Fibroblast of peridontal ligament (primary cell): Measurements from ENCODE around the gene CEACAM21.

Experiments
- DNase-seq: peaks from one replicate; pipeline ENCODE4 v3.0.0-alpha.2; 2010; ENCODE audit errors: extremely low read depth

CEACAM21 gene

DNA sequence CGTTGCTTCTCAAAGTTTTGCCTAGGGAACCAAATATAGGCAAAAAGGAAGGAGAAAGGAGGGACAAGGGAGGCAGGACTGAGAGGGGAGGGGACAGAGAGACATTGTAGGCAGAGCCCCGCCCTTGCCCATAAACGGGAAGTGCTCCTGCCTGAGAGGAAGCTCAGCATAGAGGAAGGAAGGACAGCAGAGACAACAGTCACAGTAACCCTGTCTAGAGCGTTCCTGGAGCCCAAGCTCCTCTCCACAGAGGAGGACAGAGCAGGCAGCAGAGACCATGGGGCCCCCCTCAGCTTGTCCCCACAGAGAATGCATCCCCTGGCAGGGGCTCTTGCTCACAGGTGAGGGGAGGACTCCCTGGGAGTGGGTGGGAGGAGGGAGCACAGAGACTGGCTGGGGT, at the start of gene CEACAM21:
Gene CEACAM21, plus strand, starts transcription at position 169 of the 400 bp plus-strand sequence. Its CDS starts 109 bp downstream, at position 278.
- DNase-seq = no peak

DNA sequence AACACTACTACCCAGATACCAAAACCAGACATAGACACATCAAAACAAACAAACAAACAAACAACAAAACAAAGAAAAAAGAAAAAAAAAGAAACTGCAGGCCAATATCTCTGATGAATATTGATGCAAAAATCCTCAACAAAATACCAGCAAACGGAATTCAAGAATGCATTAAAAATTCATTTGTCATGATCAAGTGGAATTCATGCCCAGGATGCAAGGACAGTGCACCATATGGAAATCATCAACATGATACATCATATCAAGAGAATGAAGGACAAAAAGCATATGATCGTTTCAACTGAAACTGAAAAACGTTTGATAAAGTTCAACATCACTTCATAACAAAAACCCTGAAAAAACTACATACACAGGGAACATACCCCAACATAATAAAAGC, 48.9 kb upstream of the CEACAM21 start:
- no peak for DNase-seq

DNA sequence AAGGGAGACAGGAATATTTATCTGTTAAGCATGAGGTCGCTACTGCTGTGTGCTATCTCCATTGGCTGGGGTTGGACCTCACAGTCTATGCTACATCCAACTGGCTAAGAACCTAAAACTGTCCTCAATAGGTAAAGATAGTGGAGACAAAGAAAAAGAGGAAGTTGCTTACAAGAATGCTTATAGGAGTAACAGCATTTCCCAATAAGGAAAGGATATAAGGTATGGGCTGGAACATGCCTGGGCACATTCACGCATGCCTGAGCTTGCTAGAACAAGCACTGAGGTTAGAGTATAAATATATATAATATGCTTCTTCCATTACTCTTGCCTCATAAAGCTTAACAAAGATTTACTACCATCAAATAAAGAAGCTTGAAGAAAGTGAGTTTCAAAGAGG, 47.9 kb upstream of the CEACAM21 start:
- no peak for DNase-seq

DNA sequence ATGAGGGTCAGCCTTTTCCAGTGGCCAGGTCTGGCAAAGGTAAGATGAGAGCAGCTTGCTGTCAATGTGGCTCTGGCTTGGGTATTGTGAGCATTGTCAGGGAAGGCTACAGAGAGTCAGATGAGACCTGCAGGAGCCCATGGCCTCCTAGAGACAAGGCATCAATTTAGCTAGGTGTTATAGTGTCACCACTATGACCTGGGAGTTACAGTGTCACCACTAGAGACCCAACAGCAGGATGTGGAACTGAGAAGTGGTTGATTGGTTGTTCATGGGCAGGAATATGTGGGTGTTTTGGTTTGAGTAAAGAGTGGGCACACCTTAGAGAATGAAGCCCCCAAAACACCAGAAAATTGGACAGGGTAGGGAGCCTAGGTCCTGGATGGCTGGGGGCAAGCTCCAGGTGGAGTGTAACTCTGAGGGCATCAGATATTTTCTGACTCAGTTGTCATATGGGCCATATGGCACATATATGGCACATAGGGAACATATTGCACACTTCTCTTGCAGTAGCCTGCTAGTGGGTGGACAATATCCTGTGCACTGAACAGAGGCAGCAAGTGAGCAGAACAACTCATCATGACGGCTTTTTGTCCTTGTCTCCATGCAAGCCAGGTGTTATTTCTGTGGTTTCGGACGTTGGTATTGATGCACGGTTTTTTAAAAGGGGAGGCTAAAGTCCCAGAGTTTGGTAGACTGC, 46.3 kb upstream of the CEACAM21 start:
- no peak for DNase-seq

DNA sequence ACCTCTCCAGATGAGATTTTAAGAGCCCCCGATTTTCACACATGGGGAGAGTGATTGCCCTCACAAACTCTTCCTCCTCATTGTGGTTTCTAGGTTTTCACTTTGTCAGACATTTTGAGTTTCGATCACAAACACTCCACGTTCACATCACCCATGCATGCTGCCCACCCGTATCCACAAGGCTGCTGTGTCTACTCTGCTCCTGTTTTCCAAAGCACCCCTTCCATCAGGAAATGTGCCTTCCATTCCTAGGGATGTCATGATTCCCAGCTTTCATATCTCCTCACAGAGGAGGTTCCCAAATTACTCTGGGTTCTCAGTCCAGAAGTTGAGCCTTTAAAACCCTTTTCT, 45.8 kb upstream of the CEACAM21 start:
- no peak for DNase-seq

DNA sequence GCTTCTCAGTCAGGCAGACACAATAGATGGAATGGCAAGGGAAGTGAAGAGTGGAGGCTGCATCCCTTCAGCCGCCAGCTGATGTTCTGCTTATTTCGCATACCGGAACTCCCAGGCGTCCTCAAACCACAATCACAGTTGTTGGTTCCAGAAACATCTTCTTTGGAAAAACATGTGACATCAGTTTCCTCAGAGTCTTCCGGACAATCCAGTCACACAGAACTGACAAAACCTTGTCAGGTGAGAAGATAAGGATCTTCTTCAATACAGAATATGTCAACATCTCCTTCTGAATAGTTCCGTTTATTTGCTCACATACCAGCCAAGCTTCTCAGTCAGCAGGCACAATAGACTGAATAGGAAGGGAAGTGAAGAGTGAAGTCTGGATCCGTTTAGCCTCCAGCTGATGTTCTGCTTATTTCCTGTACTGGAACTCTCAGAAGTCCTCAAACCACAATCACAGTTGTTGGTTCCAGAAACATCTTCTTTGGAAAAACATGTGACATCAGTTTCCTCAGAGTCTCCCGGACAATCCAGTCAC, 45.1 kb upstream of the CEACAM21 start:
- DNase-seq = no peak

DNA sequence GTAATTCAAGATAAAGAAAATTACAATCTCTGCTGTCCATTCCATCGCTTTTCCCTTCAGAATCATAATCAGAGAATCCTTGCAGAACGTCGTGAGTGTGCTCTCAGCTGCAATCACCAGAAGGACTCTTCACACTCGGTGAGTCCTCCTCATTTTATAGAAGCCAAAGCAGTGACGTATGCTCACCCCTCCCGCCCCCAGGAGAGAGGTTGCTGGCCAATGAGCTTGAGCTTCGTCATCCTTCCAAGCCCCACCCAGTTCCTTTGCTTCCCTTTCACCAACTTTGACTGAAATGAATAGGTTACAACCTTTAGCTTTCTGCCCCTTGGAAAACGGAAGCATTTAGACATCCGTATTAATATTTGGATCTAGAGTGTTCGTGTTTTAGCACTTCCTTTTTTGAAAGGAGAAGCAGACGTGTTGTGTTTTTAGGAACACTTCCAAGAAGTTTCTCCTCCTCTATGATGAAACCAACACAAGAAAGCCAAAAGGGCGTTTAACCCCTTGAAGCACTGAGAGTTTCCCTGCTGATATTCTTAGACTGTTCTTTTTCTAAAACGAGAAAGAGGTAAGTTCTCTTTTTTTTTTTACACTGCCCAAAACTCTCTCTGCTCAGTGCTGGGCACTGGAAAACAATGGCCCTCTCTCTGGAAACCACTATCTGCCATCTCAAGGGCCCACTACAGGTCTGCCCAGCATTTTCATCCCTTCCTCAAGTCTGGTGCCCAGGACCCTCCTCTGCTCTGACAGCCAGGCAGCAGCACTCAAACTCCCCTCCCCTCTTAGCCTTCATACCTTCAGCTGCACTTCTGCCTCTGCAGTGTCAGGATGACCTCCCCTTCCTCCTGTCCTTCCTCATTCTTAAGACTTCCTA, 44.3 kb upstream of the CEACAM21 start:
- DNase-seq = peak; percentile 31

DNA sequence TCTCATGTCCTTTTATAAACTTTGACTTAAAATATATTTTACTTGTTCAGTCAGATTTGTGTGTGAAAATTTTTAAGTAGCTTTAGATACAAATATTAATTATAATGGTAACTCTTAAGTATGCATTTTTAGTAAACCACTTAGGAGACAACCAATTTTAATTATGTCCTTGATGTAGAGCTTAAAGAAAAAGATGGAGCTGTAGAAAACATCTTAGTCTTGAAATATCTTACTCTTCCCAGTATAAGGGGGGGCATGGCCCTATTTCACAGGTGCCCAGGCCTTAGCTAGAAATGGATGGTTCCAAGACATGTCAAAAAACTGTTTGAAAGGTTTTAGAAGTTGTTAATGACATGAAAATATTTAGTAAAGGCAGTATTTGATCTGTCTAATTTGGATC, 43.4 kb upstream of the CEACAM21 start:
- DNase-seq = no peak

DNA sequence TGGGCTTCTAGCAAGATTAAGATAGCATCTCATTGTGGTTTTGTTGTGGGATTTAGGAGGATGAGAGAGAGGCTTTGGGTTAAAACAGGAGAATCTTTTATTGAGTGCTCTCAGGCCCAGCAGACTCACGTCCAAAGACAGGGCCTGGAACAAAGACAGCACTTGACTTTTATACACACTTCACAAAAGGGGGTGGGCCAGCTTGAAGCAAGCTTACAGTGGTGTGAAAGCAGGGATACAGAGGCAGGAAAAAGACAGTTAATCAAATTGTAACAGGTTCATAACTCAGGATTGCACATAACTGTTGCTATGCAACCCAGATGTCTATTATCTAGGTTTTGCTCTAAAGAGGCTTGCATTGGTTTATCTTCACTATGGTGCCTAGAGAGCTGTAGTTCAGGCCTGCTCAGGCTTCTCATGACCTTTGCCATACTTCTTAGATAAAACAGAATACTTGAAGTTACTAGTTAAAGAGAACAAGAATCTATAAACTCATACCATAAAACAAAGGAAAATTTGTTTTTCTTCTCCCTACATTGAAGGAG, 42.2 kb upstream of the CEACAM21 start:
- DNase-seq = no peak

DNA sequence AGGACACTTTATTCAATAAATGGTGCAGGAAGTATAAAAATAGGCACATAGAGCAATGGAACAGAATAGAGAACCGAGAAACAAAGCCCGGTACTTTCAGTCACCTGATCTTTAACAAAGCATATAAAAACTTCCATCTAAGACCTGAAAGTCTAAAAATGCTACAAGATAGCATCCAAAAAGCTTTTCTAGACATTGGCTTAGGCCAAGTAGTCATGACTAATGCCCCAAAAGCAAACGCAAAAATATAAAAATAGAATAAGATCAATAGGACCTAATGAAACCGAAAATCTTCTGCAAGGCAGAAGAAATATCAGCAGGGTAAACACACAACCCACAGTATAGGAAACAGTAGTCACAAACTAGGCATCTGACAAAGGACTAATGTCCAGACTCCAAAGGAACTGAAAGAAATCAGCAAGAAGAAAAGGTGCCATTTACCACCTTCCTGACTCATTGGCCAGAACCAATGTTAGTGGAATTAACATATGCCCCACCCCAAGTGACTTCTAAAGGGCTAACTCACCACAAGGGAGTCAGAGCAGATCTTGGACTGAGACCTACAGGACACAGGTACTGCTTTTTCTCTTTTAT, 40.8 kb upstream of the CEACAM21 start:
- DNase-seq = no peak

DNA sequence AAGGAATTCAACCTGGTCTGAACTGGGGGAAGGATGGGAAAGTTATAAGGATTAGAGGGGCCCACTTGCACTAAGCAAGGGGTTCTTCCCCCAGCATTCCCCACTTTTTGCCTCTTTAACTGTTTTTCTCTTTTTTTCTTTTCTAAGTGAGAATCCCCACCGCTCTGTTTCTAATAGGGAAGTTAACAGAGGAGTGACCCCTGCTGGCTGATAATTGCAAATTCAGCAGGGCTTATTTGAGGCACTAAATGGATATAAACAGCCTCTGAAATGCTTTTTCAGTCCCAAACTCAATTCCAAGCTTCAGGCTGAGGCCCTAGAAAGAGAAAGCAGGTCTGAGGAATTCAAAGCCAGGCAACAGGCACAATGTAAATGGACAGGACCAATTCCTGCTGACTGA, 38.2 kb upstream of the CEACAM21 start:
- no peak for DNase-seq

DNA sequence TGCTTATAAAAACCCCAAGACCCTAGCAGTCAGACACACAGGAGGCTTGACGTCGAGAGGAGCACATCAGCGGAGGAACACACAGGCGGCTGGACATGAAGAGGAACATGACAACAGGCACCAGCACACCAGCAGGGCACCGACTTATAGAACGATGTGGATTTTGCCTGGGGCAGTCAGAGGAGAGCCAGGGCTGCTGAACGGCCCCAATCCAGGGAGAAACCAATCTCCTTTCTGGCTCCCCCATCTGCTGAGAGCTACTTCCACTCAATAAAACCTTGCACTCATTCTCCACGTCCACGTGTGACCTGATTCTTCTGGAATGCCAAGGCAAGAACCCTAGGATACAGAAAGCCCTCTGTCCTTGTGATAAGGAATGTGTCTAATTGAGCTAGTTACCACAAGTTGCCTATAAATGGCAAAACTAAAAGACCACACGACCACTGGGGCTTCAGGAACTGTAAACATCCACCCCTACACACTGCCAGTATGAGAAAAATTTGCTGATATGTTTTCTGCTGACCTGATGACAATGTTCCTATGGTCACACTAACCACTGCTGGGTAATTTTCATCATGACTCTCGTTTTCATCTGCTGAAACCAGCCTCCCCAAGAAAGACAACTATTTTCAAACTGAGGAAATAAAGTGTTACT, 35.8 kb upstream of the CEACAM21 start:
- no peak for DNase-seq

DNA sequence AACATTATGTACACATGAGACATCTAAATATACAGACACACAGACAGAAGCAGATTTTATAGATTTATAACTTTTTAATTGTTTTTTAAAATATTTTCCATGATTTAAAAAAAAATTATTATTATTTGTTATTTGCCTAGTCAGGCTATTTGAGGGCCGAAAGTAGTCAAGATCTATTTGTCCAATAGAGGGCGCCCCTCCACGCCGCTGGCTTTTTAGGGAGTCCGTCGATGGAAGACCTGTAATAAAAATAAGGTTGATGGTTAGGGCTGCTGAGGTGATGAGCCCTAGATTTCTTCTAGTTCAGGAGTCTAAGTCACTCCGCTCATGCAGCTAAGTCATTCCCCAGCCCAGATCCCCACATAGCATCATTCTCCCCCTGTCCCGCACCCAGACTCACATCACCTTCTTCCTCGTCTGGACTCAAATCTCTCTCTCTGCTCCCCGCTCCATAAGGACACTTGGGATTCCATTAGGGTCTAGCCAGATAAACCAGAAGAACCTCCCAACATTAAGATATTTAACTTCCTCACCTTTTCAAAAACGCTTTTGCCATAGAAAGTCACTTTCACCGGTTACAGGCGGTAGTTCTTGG, 33.9 kb upstream of the CEACAM21 start:
- no peak for DNase-seq

DNA sequence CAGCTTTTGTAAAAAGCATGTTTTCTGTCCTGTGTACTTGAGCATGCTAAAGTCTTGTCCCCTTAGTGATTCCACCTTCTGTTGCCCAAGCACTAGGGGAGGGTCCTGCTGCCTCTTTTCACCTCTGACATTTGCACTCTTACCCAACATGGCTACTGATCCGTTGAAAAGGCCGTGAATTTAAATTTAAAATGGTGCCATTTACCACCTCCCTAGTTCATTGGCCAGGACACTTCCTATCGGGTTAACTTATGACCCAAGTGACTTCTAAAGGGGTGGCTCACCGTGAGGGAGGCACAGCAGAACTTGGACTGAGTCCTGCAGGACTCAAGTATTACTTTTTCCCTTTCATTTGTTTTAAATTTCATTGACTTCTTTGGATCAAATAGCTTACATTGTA, 33.3 kb upstream of the CEACAM21 start:
- no peak for DNase-seq

DNA sequence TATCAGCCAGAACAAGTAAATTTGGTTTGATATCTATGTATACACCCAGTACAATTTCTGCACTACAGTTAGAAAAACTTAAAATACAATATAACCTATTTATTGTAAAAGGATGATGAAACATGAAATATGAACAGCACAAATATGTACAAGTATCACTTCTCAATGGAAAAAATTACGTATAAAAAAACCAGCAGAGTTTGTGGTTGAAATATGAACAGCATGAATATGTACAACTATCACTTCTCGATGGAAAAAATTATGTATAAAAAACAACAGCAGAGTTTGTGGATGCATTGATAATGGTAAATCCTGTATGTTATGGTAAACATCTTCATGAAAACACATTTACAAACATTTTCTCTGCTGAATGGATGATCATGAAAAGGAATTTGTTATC, 32.4 kb upstream of the CEACAM21 start:
- DNase-seq = no peak

DNA sequence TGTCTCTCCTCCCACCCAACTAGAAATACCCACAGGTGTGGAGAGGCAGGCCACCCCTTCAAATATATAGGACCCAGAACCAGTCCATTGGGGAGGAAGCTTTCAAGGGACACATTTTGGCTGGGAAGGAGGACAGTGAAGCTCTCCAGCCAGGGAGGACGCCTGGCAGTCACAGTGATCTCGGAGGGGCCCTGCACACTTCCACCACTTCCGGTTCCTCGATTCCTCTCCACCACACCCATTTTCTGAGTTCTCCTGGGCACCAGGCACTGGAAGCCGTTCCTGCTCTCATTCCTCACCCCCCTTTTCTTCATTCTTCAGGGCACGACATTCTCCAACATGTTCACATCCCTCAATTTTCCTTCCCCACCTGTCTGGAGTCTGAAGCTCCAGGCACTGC, 30.4 kb upstream of the CEACAM21 start:
- DNase-seq = no peak

DNA sequence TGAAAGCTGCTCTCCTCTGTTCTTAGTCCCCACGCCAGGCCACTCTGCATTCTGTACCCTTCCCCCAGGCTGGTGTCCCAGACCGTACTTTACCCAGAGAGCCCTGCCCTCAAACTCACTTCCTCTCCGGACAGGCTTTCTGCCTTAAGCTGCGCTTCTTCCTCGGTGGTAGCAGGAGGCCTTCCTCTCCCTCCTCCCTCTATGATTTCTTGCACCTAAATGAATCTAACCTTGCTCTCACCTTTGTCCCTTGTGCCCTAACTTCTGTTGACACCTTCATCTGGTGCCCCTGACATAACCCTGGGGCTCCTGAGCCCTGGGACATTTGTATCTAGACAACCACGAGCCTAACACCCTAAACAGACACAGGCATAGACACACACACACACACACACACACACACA, 29.6 kb upstream of the CEACAM21 start:
- no peak for DNase-seq

DNA sequence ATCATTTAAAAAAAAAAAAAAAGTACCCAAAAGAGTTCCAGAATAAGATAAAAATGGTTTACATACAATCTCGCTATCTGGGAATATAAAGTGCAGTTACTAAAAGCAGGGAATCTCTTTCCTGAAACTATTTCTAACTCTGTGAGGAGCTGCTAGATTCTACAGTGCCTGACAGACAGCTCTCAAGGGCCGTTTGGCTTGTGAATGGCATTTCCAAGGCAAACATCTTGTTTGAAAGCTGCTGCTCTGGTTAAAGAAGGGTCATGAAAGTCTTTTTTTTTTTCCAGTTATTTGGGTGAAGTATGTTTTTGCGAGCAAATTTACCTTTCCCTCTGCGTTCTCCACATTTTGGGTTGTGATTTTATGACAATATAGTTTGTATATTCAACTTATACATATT, 29.0 kb upstream of the CEACAM21 start:
- DNase-seq = no peak

DNA sequence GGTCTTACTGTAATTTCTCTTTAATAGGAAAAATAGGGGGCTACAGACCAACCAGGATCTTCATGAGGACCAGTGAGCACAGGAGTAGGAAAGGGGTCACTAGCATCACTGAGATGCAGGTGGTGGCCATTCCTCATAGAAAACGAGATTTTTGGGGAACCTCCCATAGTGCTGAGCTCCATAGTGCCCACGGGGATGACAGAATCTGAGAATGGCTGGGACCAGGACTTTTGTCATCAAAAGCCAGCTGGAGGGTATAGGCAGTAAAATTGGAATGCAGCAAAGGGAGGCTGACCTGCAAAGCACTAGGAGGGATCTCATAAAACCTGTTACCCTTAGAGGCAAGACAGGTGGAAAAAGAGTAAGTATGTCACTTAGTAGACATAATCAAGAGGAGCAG, 28.4 kb upstream of the CEACAM21 start:
- DNase-seq = no peak

DNA sequence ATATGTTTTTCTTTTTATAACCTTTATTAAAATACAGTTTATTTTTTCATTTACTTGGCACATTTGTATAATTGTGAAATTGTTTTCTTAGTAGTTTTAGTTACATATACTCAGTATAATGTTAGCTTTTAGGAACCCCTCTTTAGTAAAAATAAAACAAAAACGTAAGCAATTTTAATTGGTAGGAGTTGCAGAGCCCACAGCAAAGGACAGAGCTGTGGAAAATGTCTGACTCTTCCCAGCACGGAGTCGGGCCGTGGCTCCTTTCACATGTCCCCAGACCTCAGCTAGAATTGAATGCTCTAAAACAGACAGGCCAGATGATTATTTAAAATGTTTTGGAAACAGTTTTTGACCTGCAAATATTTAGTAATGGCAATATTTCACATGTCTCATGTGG, 27.9 kb upstream of the CEACAM21 start:
- DNase-seq = no peak

DNA sequence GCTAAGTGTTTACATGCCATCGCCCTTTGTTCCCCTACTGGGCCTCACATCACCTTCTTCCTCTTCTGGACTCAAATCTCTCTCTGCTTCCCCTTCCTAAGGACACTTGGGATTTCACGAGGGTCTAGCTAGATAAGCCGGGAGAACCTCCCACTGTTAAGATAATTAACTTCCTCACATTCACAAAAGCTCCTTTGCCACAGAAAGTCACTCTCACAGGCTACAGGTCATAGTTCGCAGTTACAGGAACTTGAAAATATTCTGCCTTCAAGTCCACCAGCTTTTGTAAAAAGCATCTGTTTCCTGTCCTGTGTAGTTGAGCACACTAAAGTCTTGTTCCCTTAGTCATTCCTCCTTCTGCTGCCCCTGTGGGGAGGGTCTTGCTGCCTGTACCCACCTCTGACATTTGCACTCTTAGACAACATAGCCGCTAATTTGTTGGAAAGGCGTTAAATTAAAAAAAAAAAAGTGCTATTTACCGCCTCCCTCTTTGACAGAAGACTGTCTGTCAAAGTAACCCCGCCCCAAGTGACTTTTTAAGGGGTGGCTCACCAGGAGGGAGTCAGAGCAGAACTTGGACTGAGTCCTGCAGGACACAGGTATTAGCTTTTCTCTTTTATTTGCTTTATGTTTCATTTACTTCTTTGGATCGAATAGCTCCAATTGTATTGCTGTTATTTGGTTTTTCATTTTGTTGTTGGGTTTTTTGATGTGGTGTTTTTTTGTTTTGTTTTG, 26.8 kb upstream of the CEACAM21 start:
- no peak for DNase-seq
